ENCODE data around the gene CSRP2. TPM values are rescaled to one million over a fixed set of nuclear protein-coding genes. Genes with fewer than 3 reads are reported as not detected.

The CSRP2 gene
- total and polyA plus RNA-seq, 8 donors: 3.1 to 20.0 (median 7.6) TPM

- DNase-seq (no peak), FAIRE-seq (no peak), ATAC-seq (no peak)
- H3K27me3 ChIP-seq: no peaks in the 10 kb centered on the region
- no peak overlapping the region for H3K27ac ChIP-seq
- peaks cover 5 to 16% (median 7%) of the 10 kb centered on the region in 3 donors for H3K36me3 ChIP-seq
- H3K4me3 ChIP-seq: no peak overlapping the region
- no peaks in the 10 kb centered on the region for H3K4me1 ChIP-seq
- intact Hi-C loops (cut with DNase I): no loop called here
- no peak for TF ChIP-seq CTCF (IDR thresholded peaks at IDR 0.05)
- H3K9me3 ChIP-seq: no peaks in the 10 kb centered on the region
Measured at GRCh38 chr12:76813265-76813664, 65.6 kb downstream of the CSRP2 start.

- WGBS, 2 donors: 89 to 94% methylated on average over 1 of the region's 1 CpG
- no peak for FAIRE-seq
- no peak overlapping the region for H3K27ac ChIP-seq
Measured at GRCh38 chr12:76811976-76812375, 66.8 kb downstream of the CSRP2 start.

GRCh38 chr12:76810671-76811419 is 68.0 kb downstream of the CSRP2 start:
- Histone ChIP-seq H3K27ac (no peak overlapping the region), H3K4me1 (no peaks in the 10 kb centered on the region), H3K4me3 (no peak overlapping the region), H3K27me3 (no peaks in the 10 kb centered on the region), H3K36me3 (peaks cover 1 to 23% (median 8%) of the 10 kb centered on the region in 3 donors), H3K9me3 (no peaks in the 10 kb centered on the region)
- no peak for TF ChIP-seq CTCF (IDR thresholded peaks at IDR 0.05)
- FAIRE-seq (no peak), ATAC-seq (no peak), DNase-seq (no peak)
- intact Hi-C loops (cut with DNase I): no loop called here
- WGBS, 2 donors: 73 to 83% methylated on average over 6 of the region's 6 CpGs

More at GRCh38 chr12:76811976-76812375, 66.8 kb downstream of the CSRP2 start:
- TF ChIP-seq CTCF (IDR thresholded peaks at IDR 0.05): no peak
- peaks cover 5 to 18% (median 7%) of the 10 kb centered on the region in 3 donors for H3K36me3 ChIP-seq
- H3K4me1 ChIP-seq: no peaks in the 10 kb centered on the region
- intact Hi-C loops (cut with DNase I): no loop called here
- ATAC-seq (no peak), DNase-seq (no peak)
- no peaks in the 10 kb centered on the region for H3K9me3 ChIP-seq
- no peaks in the 10 kb centered on the region for H3K27me3 ChIP-seq
- no peak overlapping the region for H3K4me3 ChIP-seq

Other genes starting within 250 kb of the CSRP2 start
- gene ZDHHC17, start 114.9 kb downstream of the CSRP2 start, total RNA-seq: 10 to 100 TPM in 5 of 6 donors, 1 to 10 TPM in 1; 9.8 to 24.3 (median 14.4) TPM
- gene ZDHHC17, start 114.9 kb downstream of the CSRP2 start, polyA plus RNA-seq: 10 to 100 TPM in 1 of 2 donors, 1 to 10 TPM in 1; 9.5 to 18.8 TPM
- gene E2F7, start 186.6 kb upstream of the CSRP2 start, total RNA-seq: under 1 TPM in 5 of 6 donors, not detected in 1; 0.20 to 0.73 (median 0.28) TPM
- gene E2F7, start 186.6 kb upstream of the CSRP2 start, polyA plus RNA-seq: under 1 TPM in 1 of 2 donors, not detected in 1; 0.08 TPM

Measured in pancreas (tissue), 10 donors.